Nucleus accumbens (tissue), 56 donors: ENCODE results near the gene CITED4.

Experiments
- DNase-seq, 56 donors: peaks; one replicate each; lab custom pipeline; 2025; lab: John Stamatoyannopoulos, UW

Gene CITED4

GRCh38 chr1:40838045-40838979 lies 23.9 kb downstream of the CITED4 start:
- DNase-seq = peak in 1 of 56 donors; percentile 23

DNA sequence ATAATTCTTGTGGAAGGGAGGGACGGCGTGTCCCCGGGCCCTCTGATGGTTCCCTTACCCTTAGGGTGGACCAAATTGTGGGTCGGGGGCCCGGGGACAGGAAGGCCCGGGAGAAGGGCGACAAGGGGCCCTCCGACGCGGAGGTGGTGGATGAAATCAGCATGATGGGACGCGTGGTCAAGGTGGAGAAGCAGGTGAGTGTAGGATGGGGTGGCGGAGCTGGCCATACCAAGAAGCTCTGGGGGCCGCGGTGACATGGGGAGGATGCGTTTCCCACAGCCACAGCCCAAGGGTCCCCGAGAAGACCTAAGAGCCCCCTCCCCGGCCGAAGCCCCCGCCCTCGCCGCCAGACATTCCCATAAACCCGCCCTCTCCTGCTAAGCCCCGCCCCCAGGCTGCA lies 24.6 kb downstream of the CITED4 start:
- DNase-seq = no peak

DNA sequence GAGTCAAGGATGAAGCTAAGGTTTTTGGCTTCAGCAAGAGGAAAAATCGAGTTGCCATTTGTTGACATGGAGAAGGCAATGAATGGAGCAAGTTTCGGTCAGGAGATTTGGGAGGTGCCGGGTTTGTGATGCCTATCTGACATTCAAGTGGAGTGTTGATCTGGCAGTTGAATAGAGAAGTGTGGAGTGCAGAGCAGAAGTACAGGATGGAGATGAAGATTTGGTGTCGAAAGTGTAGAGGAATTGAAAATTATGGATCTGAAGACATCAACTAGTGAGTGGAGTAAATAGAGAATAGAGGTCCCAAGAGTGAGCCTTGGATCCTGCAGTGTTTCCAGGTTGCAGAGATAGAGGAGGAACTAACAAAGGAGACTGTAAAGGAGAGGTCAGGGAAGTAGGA lies 25.9 kb downstream of the CITED4 start:
- DNase-seq = no peak

- no peak for DNase-seq
Observed at GRCh38 chr1:40834968-40835545, 27.1 kb downstream of the CITED4 start.

DNA sequence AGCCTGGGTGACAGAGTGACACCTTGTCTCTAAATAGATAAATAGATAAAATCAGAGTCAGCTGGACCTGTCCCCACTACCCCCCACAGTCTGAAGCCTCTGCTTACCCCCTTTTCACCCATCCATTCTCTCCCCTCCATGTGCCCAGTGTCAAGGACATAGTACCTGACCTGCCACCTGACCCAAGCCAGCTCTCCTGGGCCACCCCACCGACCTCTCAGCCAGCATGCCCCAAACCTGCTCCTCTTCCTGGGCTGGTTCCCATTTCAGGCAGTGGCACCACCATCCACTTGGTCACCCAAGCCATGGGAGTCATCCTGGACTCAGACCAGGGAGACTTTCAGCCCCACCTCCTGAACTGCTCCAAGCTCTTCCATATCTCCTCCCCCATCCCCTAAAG lies 28.2 kb downstream of the CITED4 start:
- no peak for DNase-seq

- no peak for DNase-seq
Observed at GRCh38 chr1:40831001-40831732, 31.0 kb downstream of the CITED4 start.

DNA sequence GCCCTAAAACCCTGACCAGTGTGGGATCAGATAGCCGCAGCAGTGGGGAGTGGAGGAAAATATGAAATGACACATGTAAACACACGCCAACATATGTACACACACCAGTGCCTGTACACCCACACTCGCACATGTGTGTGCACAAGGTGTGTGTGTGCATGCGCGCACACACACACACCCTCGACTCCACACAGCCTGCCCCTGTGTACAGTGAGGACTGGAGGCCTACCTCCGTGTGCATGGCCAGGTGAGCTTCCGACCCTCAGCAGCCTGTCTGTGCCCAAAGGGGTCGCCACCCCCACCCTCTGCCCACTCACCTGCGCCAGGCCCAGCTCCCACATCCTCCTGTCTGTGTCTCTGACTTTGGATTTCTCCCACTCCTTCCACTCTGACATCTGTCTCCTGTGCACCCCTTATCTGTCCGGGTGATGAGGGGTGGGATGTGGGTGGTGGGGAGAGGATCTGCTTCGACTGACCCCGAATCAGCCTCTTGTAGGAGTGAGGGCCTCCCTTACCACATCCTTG lies 31.7 kb downstream of the CITED4 start:
- no peak for DNase-seq

GRCh38 chr1:40829631-40830245 lies 32.4 kb downstream of the CITED4 start:
- DNase-seq = no peak

GRCh38 chr1:40825996-40826395 lies 36.2 kb downstream of the CITED4 start:
- DNase-seq = no peak

GRCh38 chr1:40825435-40825788 lies 36.8 kb downstream of the CITED4 start:
- DNase-seq = no peak

- DNase-seq = no peak
Observed at GRCh38 chr1:40824591-40825434, 37.4 kb downstream of the CITED4 start.

- no peak for DNase-seq
Observed at GRCh38 chr1:40823983-40824382, 38.2 kb downstream of the CITED4 start.

- DNase-seq = no peak
Observed at GRCh38 chr1:40823345-40823744, 38.8 kb downstream of the CITED4 start.

DNA sequence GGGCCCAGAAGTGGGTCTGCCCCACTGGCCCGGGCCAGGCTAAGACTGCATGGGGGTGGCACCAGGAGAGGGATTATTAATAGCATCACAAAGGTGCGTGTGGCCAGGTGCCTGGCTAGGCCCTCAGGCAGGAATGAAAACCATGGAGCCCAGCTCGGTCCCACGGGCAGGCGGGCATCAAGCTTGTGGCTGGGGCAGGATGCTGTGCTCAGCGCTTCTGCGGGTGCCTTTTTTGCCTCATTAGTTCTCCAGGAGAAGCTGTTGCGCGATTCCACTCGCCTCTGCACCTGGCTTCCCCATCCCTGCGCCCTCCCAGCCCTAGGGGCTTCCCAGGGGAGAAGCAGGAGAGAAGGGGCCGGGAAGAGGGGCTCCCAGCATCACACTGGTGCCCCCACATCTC lies 39.3 kb downstream of the CITED4 start:
- no peak for DNase-seq

GRCh38 chr1:40820911-40821693 lies 41.1 kb downstream of the CITED4 start:
- peak in 53 of 56 donors; percentile 10 to 88 (median 58) for DNase-seq

- DNase-seq = peak in 1 of 56 donors; percentile 9
Observed at GRCh38 chr1:40820251-40820797, 41.8 kb downstream of the CITED4 start.

- DNase-seq = no peak
Observed at GRCh38 chr1:40819101-40819500, 43.1 kb downstream of the CITED4 start.

DNA sequence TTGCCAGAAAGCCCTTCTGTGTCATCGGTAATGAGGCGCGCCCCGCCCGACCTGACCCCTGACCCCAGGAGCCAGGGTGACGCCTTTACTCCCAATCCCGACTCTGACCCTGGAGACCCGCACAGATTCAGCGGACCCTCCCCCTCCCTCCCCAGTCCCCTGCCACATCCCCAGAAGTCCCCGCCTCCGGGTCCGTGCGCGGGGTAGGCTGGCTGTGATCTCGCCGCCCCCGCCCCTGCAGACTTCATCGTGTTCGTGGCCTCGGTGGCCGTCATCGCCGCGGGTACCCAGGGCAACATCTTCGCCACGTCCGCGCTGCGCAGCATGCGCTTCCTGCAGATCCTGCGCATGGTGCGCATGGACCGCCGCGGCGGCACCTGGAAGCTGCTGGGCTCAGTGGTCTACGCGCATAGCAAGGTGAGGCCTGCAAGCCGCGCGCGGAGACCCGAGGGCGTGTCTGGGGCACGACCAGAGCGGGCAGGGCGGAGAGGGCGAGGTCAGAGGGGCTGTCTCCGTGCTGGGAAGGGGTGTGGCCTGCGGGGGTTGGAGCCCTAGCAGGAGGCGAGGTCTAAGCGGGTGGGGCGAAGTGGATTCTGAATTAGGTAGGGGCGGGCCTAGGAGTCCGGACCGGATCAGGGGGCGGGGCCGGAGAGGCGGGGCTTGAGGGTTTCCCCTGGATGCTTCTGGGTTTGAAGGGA lies 43.8 kb downstream of the CITED4 start:
- peak in 11 of 56 donors; percentile 15 to 46 (median 29) for DNase-seq
